NCI-H1417 treated with DMSO at 0.1 percent for 48 hours (cell line): ENCODE measurements around the gene GLCCI1.
"Not testable (repeated sequence)": the region's sequence is repeated elsewhere in the genome, so short reads cannot be mapped to it uniquely, and the experiment has no call there.

ENCODE experiments used
- DNase-seq: peaks from one replicate; lab custom pipeline; 2025; lab: John Stamatoyannopoulos, UW

Gene GLCCI1

DNA sequence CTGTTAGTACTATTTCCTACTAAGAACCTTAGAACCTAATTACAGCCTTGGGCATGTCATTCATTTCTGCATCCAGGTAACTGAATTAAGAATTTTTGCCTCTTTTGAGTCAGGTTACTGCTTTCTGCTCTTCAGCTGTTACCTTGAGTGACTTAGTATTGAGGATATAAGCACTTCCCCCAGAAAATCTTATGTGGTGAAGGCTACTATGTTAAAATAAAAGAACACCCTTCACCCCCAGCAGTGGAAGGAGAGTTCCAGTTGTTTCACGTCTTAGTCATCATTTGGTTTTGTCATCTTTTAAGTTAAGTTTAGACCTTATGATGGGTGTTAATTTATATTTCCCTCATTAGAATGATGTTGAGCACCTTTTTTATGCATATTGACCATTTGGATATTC is 82.8 kb downstream of the GLCCI1 start:
- DNase-seq, result no peak

DNA sequence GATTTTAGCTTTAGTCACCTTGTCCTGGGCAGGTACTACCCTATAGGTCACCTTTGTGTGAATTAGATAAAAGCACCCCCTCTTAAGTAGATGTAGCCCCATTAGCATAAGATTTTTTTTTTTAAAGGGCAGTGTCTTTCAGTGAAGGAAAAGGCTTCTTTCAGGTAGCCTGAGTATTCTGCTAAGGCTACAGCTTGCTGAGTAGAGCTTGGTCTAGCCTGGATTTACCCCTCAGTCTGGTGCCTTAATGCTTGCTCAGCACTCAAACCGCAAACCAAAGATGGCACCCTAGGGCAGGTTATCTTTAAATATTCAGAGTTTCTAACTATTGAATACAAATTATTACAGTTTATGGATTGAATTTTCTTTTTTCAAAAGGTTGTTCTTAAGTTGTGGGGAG is 83.4 kb downstream of the GLCCI1 start:
- DNase-seq, result no peak

DNA sequence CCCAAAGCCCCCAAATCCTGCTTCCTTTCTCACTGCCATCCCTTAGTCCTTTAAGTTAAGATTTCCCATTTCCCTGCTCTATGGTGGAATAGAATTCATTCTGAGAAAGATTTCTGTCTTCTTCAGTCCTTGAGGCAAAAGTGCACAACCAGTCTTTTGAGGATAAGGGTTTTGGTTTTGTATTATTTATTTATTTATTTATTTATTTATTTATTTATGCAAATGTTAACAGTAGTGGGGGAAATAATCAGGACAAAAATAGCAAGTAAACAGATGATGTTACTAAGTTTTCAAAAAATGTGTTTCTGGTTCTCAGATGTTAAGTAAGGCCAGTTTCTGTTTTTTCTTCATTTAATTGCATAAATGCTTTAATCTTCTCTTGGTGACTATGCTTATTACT is 84.2 kb downstream of the GLCCI1 start:
- no peak for DNase-seq

DNA sequence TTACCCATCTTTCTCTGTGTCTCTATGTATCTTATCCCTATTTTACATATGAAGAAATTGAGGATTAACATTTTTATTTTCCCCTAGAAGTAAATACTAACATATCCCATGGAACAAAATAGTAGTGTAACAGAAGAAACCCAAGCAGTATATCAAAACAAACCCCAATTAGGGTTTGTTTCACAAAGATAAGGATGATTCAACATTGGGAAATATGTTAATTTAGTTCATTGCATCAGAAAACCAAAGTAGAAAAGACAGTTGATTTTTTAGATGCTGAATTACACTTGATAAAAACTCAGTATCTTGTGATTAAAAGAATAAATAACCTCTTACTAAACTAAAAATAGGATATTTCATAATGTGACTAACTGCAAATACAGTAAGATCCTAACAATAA is 87.8 kb downstream of the GLCCI1 start:
- no peak for DNase-seq

DNA sequence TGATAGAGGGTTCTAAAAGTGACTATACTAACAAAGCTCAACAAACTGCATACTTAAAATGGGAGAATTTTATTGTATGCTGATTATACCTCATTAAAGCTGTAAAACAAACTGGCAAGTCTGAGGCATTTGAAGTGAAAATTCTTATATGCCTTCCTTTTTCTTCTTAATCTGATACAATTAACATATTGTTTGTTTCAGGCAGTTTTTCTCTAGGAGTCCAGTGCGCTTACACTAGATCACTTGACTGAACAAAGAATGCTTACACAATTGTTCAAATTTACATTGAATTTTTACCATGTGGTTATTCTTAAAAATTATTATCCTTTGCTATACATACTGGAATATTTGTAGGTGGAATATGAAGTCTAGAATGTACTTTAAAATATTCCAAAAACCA is 89.0 kb downstream of the GLCCI1 start:
- no peak for DNase-seq

DNA sequence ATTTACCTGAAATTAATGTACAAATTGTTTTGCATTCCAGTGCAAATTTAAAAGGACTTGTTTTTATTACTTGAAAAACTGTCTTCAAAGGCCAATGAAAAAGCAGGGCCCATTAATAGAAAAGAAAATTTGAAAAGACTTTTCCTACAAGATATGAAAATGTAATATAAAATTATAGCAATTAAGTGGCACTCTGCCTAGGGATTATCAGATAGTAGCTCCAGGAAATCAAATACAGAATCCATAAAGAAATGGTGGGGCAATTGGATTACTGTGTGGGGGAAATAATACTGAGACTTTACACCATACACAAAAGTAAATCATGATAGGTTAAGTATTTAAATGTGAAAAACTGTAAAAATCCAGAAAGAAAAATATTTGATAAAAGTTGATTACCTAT is 89.7 kb downstream of the GLCCI1 start:
- no peak for DNase-seq

DNA sequence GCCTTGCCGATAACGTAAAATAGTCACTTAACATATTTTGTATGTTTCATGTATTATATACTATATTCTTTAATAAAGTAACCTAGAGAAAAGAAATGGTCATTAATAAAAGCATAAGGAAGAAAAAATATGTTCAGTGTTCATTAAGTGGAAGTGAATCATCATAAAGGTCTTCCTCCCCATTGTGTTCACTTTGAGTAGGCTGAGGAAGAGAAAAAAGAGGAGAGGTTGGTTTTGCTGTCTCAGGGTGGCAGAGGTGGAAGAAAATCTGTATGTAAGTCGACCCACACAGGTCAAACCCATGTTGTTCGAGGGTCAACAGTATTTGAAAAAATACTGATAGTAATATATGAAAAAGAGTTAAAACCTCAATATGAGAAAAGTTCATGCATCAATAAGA is 90.3 kb downstream of the GLCCI1 start:
- no peak for DNase-seq

DNA sequence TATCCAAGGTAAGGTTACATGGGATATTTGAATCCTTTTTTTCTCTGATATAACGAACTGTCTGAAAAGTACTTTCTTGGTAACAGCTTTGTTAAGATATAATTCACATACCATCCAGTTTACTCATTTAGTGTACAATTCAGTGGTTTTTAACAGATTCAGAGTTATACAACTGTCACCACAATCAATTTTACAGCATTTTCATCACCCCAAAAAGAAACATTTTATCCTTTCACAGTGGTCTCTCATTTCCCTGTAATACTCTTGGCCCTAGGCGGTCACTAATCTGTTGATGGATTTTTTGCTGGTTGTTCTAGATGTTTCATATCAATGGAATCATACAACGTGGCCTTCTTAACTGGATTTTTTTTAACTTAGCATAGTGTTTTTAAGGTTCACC is 91.6 kb downstream of the GLCCI1 start:
- DNase-seq, result no peak

DNA sequence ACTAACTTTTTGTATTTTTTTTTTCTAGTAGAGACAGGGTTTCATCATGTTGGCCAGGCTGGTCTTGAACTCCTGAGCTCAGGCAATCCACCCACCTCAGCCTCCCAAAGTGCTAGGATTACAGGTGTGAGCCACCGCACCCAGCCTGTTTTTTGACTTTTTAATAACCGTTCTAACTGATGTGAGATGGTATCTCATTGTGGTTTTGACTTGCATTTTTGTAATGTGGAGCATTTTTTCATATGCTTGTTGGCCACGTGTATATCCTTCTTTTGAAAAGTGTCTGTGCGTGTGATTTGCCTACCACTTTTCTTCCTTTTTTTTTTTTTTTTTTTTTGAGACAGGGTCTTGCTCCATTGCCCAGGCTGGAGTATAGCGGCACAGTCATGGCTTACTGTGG is 94.7 kb downstream of the GLCCI1 start:
- not testable (repeated sequence) for DNase-seq

DNA sequence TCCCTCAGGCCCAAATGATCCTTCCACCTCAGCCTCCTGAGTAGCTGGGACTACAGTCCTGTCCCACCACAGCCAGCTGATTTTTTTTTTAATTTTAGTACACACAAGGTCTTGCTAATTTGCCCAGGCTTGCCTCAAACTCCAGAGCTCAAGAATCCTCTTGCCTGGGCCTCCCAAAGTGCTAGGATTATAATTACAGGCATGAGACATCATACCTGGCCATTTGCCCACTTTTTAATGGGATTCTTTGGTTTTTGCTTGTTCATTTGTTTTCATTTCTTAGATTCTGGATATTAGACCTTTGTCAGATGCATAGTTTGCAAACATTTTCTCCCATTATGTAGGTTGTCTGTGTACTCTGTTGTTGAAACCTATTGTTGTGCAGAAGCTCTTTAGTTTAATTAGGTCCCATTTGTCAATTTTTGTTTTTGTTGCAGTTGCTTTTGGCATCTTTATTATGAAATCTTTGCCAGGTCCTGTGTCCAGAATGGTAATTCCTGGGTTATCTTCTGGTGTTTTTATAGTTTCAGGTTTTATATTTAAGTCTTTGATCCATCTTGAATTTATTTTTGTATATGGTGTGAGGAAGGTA is 95.2 kb downstream of the GLCCI1 start:
- DNase-seq, result no peak

DNA sequence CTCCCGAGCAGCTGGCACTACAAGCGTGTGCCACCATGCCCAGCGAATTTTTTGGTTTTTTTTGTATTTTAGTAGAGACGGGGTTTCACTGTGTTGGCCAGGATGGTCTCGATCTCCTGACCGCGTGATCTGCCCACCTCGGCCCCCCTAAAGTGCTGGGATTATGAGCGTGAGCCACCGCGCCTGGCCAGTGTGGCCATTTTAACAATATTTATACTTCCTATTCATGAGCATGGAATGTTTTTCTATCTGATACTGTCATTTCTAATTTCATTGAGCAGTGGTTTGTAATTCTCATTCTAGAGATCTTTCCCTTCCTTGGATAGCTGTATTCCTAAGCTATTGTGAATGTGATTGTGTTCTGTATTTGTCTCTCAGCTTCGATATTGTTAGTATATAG is 96.2 kb downstream of the GLCCI1 start:
- DNase-seq, result no peak

DNA sequence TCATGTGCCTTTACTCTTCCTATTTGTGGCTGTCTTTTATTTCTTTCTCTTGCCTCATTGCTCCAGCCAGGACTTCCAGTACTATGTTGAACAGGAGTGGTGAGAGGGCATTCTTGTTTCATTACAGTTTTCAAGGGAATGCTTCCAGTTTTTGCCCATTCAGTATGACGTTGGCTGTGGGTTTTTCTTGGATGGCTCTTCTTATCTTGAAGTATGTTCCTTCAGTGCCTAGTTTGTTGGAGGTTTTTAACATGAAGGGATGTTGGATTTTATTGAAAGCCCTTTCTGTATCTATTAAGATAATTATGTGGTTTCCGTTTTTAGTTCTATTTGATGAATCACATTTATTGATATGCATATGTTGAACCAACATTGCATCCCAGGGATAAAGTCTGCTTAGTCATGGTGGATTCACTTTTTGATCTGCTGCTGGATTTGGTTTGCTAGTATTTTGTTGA is 96.8 kb downstream of the GLCCI1 start:
- no peak for DNase-seq

DNA sequence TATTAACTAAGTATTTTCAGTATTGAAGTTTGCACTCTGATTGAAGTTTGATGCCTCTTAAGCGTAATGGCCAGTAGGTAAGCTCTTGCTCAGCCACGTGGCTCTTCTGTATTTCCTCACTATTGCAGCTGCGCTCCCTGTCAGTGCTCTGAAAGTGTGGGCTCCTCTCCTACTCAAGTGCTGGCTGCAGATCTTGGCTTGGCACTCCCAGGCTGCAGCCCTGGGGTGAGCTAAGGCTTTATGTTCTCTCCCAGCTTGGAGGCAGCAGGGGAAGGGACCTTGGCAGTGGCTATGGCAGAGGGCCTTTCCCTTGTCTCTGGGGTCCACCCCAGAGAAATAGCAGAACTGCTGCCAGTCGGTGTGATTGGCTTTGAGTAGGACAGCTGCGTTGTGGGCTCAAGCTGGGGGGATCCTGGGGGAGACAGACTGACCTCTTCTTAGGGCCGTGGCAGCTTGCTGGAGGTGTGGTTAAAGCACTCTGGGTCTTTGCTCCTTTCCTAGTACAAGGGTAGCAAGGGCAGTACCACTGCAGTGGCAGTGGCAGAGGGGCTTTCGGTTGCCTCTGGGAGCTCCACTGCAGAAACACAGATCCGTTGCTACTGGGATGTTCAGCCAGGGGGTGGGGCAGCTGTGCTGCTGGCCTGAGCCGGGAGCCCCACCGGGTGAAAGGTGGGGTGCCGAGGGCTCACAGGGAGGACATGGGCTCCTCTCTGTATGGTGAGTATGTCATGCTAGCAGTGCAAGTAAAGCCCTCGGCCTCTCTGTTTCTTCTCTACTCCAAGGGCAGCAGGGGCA is 100.5 kb downstream of the GLCCI1 start:
- no peak for DNase-seq

DNA sequence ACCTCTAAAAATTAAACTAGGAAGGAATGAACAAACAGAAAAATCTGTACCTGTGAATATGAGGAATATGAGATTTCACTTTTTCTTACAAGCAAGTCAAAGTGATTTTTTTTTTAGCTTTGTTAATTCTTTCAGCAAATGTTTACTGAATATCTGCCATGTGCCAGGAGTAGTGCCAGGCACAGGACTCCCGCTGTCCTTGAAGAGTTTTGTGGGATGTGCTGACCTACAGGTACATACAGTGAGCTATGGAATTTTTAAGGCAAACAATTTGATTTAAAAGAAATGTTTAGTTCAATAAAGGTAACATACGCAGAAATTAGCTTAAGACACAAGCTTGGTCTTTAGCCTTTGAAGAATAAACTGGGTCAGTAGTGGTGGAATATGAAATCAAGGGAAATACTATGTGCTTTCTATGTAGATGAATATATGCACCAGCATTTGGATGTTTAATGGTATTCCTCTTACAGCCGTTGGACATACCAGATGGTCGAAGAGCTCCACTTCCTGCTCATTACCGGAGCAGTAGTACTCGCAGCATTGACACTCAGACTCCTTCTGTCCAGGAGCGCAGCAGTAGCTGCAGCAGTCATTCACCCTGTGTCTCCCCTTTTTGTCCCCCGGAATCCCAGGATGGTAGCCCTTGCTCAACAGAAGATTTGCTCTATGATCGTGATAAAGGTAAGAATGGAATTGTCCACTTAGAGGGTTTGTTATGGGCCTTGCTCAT is 102.0 kb downstream of the GLCCI1 start:
- DNase-seq, result no peak

DNA sequence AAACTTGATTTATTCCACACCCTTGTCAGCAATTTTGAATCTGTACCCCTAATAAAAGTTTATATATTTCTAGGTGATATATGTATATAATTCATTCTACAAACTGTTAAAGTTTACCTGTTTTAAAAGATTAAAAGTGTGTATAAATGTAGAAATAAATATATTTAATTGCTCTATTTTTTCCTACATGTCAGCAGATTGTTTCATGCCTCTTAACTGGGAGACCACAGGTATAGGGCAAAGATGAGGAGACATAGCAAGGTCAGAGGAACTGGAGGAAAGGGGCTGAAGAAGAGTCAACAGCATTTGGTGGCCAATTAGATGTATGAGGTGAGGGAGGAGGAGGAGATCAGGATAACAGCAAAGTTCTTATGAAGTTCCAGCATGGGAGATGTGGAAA is 109.8 kb downstream of the GLCCI1 start:
- DNase-seq, result no peak

DNA sequence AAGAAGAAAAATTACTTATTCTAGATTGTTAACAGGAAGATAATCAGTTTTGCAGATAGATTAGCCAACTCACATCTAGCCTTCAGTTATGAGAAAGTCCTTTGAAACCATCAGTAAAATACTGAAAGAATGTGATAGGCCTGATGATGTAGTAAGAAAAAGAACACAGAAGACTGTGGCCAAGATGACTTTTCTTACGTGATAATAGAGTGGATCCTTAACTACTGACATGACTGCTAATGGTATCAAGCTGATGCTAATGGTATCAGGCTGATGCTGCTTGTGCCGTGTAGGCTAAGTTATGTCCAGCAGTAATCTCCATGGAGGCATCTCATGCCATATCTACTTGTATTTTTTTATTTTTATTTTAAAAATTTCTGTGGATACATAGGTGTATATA is 114.2 kb downstream of the GLCCI1 start:
- DNase-seq, result no peak

DNA sequence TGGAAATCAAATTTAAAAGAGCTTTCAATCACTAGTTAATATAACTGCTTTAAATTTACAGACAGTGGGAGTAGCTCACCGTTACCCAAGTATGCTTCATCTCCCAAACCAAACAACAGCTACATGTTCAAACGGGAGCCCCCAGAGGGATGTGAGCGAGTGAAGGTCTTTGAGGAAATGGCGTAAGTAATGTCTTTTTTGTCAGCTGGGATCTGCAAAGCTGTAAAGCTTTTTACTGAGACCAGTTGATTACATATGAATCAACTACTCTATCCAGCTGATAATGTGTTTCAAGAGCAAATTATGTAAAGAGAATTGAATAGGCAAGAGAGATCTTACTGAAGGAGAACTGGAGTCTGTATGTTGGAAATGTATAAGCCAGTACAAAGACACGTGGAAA is 116.2 kb downstream of the GLCCI1 start:
- DNase-seq, result no peak

DNA sequence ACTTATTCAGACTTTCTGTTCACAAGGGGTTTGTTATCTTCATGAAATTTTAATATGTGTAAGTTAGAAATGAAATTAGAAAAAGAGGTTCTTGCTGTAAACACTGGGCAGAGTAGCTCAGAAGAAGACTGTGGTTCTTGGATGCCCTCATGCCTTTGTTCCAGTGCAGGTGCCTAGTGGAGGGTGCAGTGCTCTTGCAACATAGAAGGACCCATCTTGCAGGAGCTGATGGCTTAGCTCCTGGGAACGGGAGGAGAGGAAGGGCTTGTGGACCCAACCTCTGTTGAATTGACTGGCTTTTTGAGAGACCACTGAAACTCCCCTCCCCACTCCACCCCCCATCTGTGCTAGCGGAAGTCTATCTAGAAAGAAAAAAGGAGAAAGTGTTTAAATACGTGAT is 116.8 kb downstream of the GLCCI1 start:
- no peak for DNase-seq

DNA sequence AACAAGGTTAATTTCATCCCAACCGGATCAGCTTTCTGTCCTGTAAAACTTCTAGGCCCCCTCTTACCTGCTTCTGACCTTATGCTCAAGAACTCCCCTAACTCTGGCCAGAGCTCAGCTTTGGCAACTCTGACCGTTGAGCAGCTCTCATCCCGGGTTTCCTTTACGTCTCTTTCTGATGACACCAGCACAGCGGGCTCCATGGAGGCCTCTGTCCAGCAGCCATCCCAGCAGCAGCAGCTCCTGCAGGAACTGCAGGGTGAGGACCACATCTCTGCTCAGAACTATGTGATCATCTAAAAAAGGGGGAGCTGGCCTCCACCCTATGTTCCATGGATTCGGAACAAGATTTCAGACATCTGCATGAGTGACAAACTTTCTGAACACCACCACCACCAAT is 117.6 kb downstream of the GLCCI1 start:
- no peak for DNase-seq

DNA sequence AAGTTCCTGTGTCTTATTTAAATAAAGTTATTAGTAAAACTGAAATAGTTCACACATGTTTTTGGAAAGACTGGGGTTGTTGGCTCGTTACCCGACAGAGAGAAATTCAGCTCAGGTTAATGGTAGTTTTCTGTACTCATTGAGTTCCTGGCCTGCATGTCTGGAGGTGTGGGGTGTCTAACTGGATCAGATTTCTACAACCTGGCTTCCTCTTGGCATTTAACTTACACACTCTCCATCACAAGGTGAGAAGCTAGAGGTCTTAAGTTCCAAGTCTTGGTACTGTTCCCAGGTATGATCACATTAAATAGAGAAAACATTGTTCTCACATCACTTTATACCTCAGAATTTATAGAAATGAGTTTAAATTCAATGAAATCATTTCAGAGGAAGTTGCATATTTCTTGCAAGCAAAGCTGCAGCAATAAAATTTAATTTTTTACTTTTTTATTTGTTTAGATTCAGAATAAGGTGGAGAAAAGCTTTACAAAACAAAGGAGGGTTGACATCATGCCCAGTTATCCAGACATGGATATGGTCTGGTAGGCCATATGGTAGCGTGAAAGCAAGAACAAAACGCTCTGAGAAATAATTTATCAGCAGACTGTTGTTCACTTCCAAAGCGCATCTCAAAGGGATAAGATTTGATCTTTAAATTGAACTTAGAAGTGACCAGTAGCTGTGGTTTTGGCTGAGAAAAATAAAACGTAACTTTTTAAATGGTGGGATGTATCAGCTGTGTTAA is 120.6 kb downstream of the GLCCI1 start:
- DNase-seq, result no peak

DNA sequence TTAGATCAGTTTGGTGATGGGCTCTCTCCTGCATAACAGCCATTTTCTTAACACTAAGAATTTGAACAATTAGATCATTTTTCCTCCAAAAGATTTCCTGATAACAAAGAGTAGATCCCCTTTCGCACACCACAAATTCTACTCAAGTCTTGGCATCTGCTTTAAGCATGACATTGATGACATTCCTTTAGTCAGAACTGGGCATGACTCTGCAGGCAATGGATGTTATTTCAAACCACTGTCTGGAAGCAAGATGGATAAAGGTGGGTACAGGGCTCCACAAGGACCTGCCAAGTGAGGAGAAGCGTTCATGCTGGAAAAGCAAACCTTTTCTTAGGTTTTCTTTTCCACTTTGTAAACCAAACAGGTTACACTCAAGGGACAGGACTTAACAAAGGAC is 123.5 kb downstream of the GLCCI1 start:
- DNase-seq, result no peak
